PC-9 (cell line): ENCODE results near the gene LSM7. TPM values are rescaled to one million over a fixed set of nuclear protein-coding genes. Genes with fewer than 3 reads are reported as not detected.

Experiments used
- Bru-seq: library from RNA; stranded (reverse); fragments of 400-500 nt; gene quantifications from one replicate; lab custom pipeline; 2021; lab: Mats Ljungman, UMichigan
- BruChase-seq, 2 experiments: library from RNA; stranded (reverse); fragments of 400-500 nt; gene quantifications; one replicate each; lab custom pipeline; 2021; lab: Mats Ljungman, UMichigan
- BruUV-seq: library from RNA; stranded (reverse); fragments of 400-500 nt; replicated peaks from 2 replicates; lab custom pipeline; 2021; lab: Mats Ljungman, UMichigan
- CTCF ChIA-PET: fragments of 300-600 bp; sonication (Branson Sonifier 250); formaldehyde crosslinking; loops from one replicate; lab custom pipeline; 2022; ENCODE audit warnings: antibody characterized with exemption; lab: Charles Lee
- POLR2A ChIA-PET: fragments of 300-600 bp; sonication (Branson Sonifier 250); formaldehyde crosslinking; loops from one replicate; lab custom pipeline; 2022; ENCODE audit warnings: antibody characterized with exemption; ENCODE audit not compliant: unreplicated experiment; lab: Charles Lee
- DNase-seq, 2 experiments: peaks; one replicate each; pipeline versions ENCODE4 v3.0.0 to v3.0.0-alpha.2; 2015 to 2022; ENCODE audit warnings: mixed read lengths in 1 of 2
- H2AFZ ChIP-seq: fragments of 200-600 bp; sonication (generic); 2 replicates; pipeline ENCODE4 v1.8.1; 2017; ENCODE audit warnings: antibody characterized with exemption
- H3F3A ChIP-seq: fragments of 200-600 bp; sonication (generic); 2 replicates; pipeline ENCODE4 v1.8.1; 2017; ENCODE audit warnings: antibody characterized with exemption, mild to moderate bottlenecking, low read depth; ENCODE audit not compliant: insufficient read depth
- H3K27ac ChIP-seq: fragments of 200-600 bp; sonication (generic); 2 replicates; pipeline ENCODE4 v1.6.1; 2016; ENCODE audit warnings: mixed run types
- H3K27me3 ChIP-seq: fragments of 200-600 bp; sonication (generic); 2 replicates; pipeline ENCODE4 v1.6.1; 2016; ENCODE audit warnings: low read depth, mixed run types; ENCODE audit not compliant: insufficient read depth
- H3K36me3 ChIP-seq: fragments of 200-600 bp; sonication (generic); 2 replicates; pipeline ENCODE4 v1.6.1; 2016; ENCODE audit warnings: low read depth, mixed run types
- H3K4me1 ChIP-seq: fragments of 200-600 bp; sonication (generic); replicated peaks from 2 replicates; pipeline ENCODE4 v1.6.1; 2016; ENCODE audit warnings: mixed run types; ENCODE audit not compliant: insufficient read depth
- H3K4me2 ChIP-seq: fragments of 200-600 bp; sonication (generic); 2 replicates; pipeline ENCODE4 v1.6.1; 2017; ENCODE audit warnings: mixed run types
- H3K4me3 ChIP-seq: fragments of 200-600 bp; sonication (generic); 2 replicates; pipeline ENCODE4 v1.6.1; 2016; ENCODE audit warnings: mixed run types
- H3K79me2 ChIP-seq: fragments of 200-600 bp; sonication (generic); 2 replicates; pipeline ENCODE4 v1.6.1; 2017; ENCODE audit warnings: low read depth, mixed run types
- H3K9me2 ChIP-seq: fragments of 200-600 bp; sonication (generic); 2 replicates; pipeline ENCODE4 v1.8.1; 2017; ENCODE audit warnings: mild to moderate bottlenecking; ENCODE audit not compliant: insufficient read depth
- H3K9me3 ChIP-seq: fragments of 200-600 bp; sonication (generic); 2 replicates; pipeline ENCODE4 v1.8.1; 2016; ENCODE audit warnings: low read depth; ENCODE audit not compliant: insufficient read depth
- H4K20me1 ChIP-seq: fragments of 200-600 bp; sonication (generic); 2 replicates; pipeline ENCODE4 v1.8.1; 2017; ENCODE audit not compliant: insufficient read depth
- CTCF ChIP-seq: fragments of 200-600 bp; sonication (generic); conservative IDR thresholded peaks from 2 replicates; pipeline ENCODE4 v1.6.1; 2017; ENCODE audit warnings: mixed run types, antibody characterized with exemption, mild to moderate bottlenecking, moderate library complexity
- EZH2 ChIP-seq: fragments of 200-600 bp; sonication (generic); IDR thresholded peaks from 2 replicates; pipeline ENCODE4 v1.8.0; 2017; ENCODE audit warnings: antibody characterized with exemption, low read depth
- intact Hi-C: fragments of 100-400 bp; cut with micrococcal nuclease; formaldehyde crosslinking; loops from one replicate; pipeline ENCODE4 v1.10.0; 2022; ENCODE audit not compliant: unreplicated experiment
- long read RNA-seq: library from polyadenylated mRNA; stranded (forward); transcript quantifications from one replicate; pipeline ENCODE4 v2.0.0, GENCODE V29; 2022
- total RNA-seq: library from RNA; stranded (reverse); gene quantifications from 2 replicates; pipeline ENCODE4 v1.2.3, GENCODE V29; 2021

The LSM7 gene
- total RNA-seq (80.2 and 83.4 TPM in 2 replicates), Bru-seq, nascent RNA (percentile 74 among the genes with signal in this experiment), BruChase-seq, experiment 1, labeled RNA remaining after a 2-hour chase (percentile 79 among the genes with signal in this experiment), BruChase-seq, experiment 2, labeled RNA remaining after a 6-hour chase (percentile 86 among the genes with signal in this experiment)
- long read RNA-seq, transcript LSM7-201 (4 exons, 529 nt): major isoform, 162 of 238 reads
- long read RNA-seq, transcript LSM7-204 (3 exons, 575 nt): minor isoform, 8 of 238 reads
- long read RNA-seq, transcript LSM7-203 (4 exons, 512 nt): minor isoform, 34 of 238 reads
- long read RNA-seq, partial matches to known transcripts: 26 of 238 reads
- long read RNA-seq, other reads (novel, unspliced or antisense): 8 of 238 reads

DNA sequence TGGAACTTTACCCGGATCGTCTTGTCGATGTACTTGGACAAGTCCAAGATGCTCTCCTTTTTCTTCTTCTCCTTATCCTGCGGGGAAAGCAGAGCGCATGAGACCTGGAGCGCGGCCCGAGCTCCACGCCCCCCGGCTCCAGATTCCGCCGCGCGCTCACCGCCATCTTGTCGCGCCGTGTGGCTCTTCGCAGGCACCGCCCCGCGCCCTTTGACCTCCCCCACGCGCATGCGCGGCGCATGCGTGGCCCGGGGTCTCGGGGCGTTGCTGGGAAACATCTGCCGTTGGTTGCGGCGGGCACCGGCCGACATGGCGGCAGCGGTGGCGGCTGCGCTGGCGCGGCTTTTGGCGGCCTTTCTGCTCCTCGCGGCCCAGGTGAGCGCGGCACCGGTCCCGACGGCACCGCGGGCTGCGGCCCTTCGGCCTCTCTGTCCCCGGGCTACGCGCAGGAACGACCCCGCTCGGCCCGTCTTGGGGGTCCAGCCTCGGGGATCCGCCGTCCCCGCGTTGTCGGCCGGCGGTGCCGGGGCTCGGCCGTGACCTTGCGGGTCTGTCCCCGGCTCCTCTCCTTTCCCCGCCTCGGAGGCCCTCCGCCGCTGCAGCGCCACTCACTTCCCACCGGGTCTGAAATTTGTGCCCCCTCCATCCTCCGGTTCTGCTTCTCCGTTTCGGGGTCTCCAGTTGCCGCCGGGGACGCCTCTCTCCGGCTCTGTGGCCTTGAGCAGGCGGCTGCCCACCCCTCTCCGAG lies at the start of gene LSM7, which contains the start of gene SPPL2B:
Gene LSM7 (minus strand): TSS at position 186 of the 748 bp plus-strand sequence. CDS start 20 bp downstream, at position 166.
Gene SPPL2B (plus strand): TSS at position 284 of the 748 bp plus-strand sequence. CDS start 26 bp downstream, at position 310.
- BruUV-seq: no TSS peak
- Histone ChIP-seq H3K4me1 (peaks cover 6% of the 10 kb centered on the region; the same call in 1 of the 2 replicates), H3K79me2 (peaks cover 60% of the 10 kb centered on the region), H3K4me3 (peak within 1 kb of the TSS; percentile 86), H3K9me2 (no peaks in the 10 kb centered on the region), H2AFZ (peak within 1 kb of the TSS; percentile 84), H3K27me3 (no peaks in the 10 kb centered on the region), H3K9me3 (no peaks in the 10 kb centered on the region), H3K27ac (peak within 1 kb of the TSS; percentile 50), H3K4me2 (peak within 1 kb of the TSS; percentile 91), H3F3A (no peaks in the 10 kb centered on the region; the same call in 1 of the 2 replicates), H4K20me1 (no peaks in the 10 kb centered on the region), H3K36me3 (no peaks in the 10 kb centered on the region)
- ChIA-PET POLR2A (interaction anchor here (0.7 kb wide), 1 partner anchor 9 kb away, joined by 4 read pairs; no protein-coding TSS in a partner anchor), CTCF (interaction anchor here (0.7 kb wide), 1 partner anchor 89 kb away, joined by 3 read pairs; no protein-coding TSS in a partner anchor)
- TF ChIP-seq EZH2: no peak
- TF ChIP-seq CTCF: no peak
- peak; percentile 54 to 80 for DNase-seq
- intact Hi-C loops: loop anchor here (5.0 kb wide), 1 partner anchor 64 kb away; no protein-coding TSS in a partner anchor

- H3K9me3 ChIP-seq: no peaks in the 10 kb centered on the region
- no peaks in the 10 kb centered on the region for H3K79me2 ChIP-seq
- TF ChIP-seq EZH2: no peak
- no peak for TF ChIP-seq CTCF
- H2AFZ ChIP-seq: no peak overlapping the region
- no peaks in the 10 kb centered on the region for H4K20me1 ChIP-seq
- H3K27me3 ChIP-seq: no peaks in the 10 kb centered on the region
- ChIA-PET CTCF (no interaction called here), POLR2A (no interaction called here)
- intact Hi-C loops: no loop called here
- BruUV-seq: no TSS peak
- H3K4me1 ChIP-seq: no peaks in the 10 kb centered on the region
- no peak overlapping the region for H3K4me3 ChIP-seq
- H3K9me2 ChIP-seq: no peaks in the 10 kb centered on the region
- DNase-seq: no peak
- H3K36me3 ChIP-seq: no peaks in the 10 kb centered on the region
- H3F3A ChIP-seq: no peaks in the 10 kb centered on the region; the same call in 1 of the 2 replicates
- no peak overlapping the region for H3K27ac ChIP-seq
- no peak overlapping the region for H3K4me2 ChIP-seq
These were observed 48.6 kb upstream of the LSM7 start for GRCh38 chr19:2376784-2377519.
